GM12873 (cell line): ENCODE measurements around the gene GAK.

ENCODE experiments used
- CTCF ChIP-seq: IDR thresholded peaks from 2 replicates; pipeline ENCODE4 v1.5.1; 2012; ENCODE audit warnings: low read depth, mild to moderate bottlenecking, moderate library complexity, low read length, control low read depth; ENCODE audit not compliant: insufficient read depth; ENCODE audit errors: missing control alignments

GAK gene

GRCh38 chr4:907691-908425, 24.3 kb downstream of the GAK start:
- TF ChIP-seq CTCF: no peak

- TF ChIP-seq CTCF: no peak
Observed at GRCh38 chr4:907103-907400, 25.1 kb downstream of the GAK start.

- TF ChIP-seq CTCF: no peak
Observed at GRCh38 chr4:906339-907102, 25.6 kb downstream of the GAK start.

GRCh38 chr4:905485-906338, 26.4 kb downstream of the GAK start:
- no peak for TF ChIP-seq CTCF

- no peak for TF ChIP-seq CTCF
Observed at GRCh38 chr4:903066-904046, 28.8 kb downstream of the GAK start.

GRCh38 chr4:901192-901910, 30.8 kb downstream of the GAK start:
- no peak for TF ChIP-seq CTCF
